HG03095 (cell line): ENCODE results near the gene MYO1H.

ENCODE experiments used
- ATAC-seq: cut with Tn5 transposase; IDR thresholded peaks from one replicate; pipeline ENCODE4 v1.9.1; 2021; ENCODE audit warnings: moderate library complexity; ENCODE audit not compliant: unreplicated experiment

MYO1H gene

GRCh38 chr12:109489016-109489954, 141.6 kb downstream of the MYO1H start:
- no peak for ATAC-seq

- no peak for ATAC-seq
These were observed 142.4 kb downstream of the MYO1H start for GRCh38 chr12:109489955-109490565.

GRCh38 chr12:109491671-109492070, 144.0 kb downstream of the MYO1H start:
- ATAC-seq = no peak

- ATAC-seq = no peak
These were observed 144.7 kb downstream of the MYO1H start for GRCh38 chr12:109492371-109492770.

- no peak for ATAC-seq
These were observed 145.4 kb downstream of the MYO1H start for GRCh38 chr12:109493090-109493489.

GRCh38 chr12:109493938-109494337, 146.2 kb downstream of the MYO1H start:
- ATAC-seq = no peak

- no peak for ATAC-seq
These were observed 146.7 kb downstream of the MYO1H start for GRCh38 chr12:109494348-109494881.

GRCh38 chr12:109495012-109495411, 147.3 kb downstream of the MYO1H start:
- no peak for ATAC-seq

GRCh38 chr12:109496306-109496705, 148.6 kb downstream of the MYO1H start:
- no peak for ATAC-seq

- no peak for ATAC-seq
These were observed 150.0 kb downstream of the MYO1H start for GRCh38 chr12:109497675-109498074.
